Stimulated activated memory B cell treated with anti-CD40 and anti-IgM and Interleukin-4, amounts not matched to agents 10 μg/mL and 1 μg/mL and 100 μg/mL, for 72 hours (primary cell): ENCODE results near the gene TAT.
"Not testable (repeated sequence)": the region's sequence is repeated elsewhere in the genome, so short reads cannot be mapped to it uniquely, and the experiment has no call there.

ENCODE experiments used
- ATAC-seq: fragments of 150-1000 bp; cut with Tn5 transposase; 2 replicates; pipeline ENCODE4 v1.10.0; 2021
- H3K27ac Mint-ChIP-seq: one replicate; pipeline ENCODE4 v1.8.0; 2022; ENCODE audit warnings: mild to moderate bottlenecking, mixed read lengths
- H3K27me3 Mint-ChIP-seq: one replicate; pipeline ENCODE4 v1.8.0; 2022; ENCODE audit warnings: mixed read lengths
- H3K36me3 Mint-ChIP-seq: one replicate; pipeline ENCODE4 v1.8.0; 2022; ENCODE audit warnings: mixed read lengths
- H3K4me1 Mint-ChIP-seq: one replicate; pipeline ENCODE4 v1.8.0; 2022; ENCODE audit warnings: mixed read lengths
- H3K4me3 Mint-ChIP-seq: one replicate; pipeline ENCODE4 v1.8.0; 2022; ENCODE audit warnings: mild to moderate bottlenecking, moderate library complexity, mixed read lengths
- H3K9me3 Mint-ChIP-seq: one replicate; pipeline ENCODE4 v1.8.0; 2022; ENCODE audit warnings: mixed read lengths

Gene TAT

DNA sequence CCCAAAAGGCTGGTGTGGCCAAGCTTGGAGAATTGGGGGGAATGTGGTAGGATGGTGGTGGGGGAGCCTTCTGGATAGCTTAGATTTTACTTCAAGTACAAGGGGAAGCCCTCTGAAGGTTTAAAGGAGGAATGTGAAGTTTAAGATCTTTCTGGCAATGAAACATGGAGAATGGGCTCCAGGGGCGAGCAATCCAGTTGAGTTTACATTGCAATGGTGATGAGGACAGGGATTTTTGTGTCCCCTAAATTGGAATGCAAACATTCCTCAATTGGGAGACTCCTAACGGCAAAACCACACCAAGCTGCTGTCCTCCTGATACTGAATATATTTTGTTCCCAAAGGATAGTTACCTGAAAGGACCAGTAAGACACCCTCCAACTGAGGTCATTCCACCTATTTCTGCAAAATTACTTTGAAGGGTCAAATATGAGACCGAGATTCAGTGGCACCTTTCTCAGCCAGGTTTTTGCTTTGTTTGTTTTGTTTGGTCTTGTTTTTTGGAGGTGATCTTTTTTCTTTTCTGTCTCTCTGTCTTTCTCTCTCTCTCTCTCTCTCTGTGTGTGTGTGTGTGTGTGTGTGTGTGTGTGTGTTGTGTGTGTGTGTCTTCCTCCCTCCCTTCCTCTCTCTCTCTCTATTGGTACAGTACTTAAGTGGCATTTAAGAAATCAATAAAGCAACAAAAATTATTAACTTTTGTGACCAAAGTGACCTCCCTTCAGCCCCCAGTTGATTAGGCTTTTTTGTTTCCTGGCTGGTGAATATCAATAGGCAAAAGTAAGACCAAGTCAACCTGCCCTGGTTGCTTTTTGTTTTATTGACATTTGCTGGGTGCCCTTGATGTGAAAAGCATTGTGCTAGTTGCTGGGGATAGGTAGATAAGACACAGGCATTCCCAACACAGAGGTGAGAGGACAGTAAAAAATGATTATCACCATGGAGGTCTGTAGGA lies 16.4 kb upstream of the TAT start:
- H3K9me3 Mint-ChIP-seq: no peaks in the 10 kb centered on the region
- H3K4me3 Mint-ChIP-seq: no peak overlapping the region
- H3K27me3 Mint-ChIP-seq: peaks cover 39% of the 10 kb centered on the region
- no peaks in the 10 kb centered on the region for H3K36me3 Mint-ChIP-seq
- H3K4me1 Mint-ChIP-seq: no peaks in the 10 kb centered on the region
- no peak for ATAC-seq
- peak overlapping the region; percentile 35 for H3K27ac Mint-ChIP-seq

DNA sequence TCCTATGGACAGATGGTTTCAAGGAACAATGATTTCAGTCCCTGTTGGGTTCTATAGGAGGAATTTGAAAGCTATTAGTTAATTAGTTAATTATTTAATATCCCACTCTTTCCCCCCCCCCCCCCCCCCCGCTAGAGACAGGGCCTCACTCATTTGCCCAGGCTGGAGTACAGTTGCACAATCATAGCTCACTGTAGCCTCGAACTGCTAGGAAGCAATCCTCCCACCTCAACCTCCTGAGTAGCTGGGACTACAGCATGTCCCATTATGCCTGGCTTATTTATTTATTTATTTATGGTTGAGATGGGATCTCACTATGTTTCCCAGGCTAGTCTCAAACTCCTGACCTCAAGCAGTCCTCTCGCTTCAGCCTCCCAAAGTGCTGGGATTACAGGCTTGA lies 15.0 kb upstream of the TAT start:
- peaks cover 38% of the 10 kb centered on the region for H3K27me3 Mint-ChIP-seq
- ATAC-seq: no peak
- H3K9me3 Mint-ChIP-seq: no peaks in the 10 kb centered on the region
- H3K4me3 Mint-ChIP-seq: no peak overlapping the region
- H3K4me1 Mint-ChIP-seq: peaks cover 9% of the 10 kb centered on the region
- no peaks in the 10 kb centered on the region for H3K36me3 Mint-ChIP-seq
- no peak overlapping the region for H3K27ac Mint-ChIP-seq

DNA sequence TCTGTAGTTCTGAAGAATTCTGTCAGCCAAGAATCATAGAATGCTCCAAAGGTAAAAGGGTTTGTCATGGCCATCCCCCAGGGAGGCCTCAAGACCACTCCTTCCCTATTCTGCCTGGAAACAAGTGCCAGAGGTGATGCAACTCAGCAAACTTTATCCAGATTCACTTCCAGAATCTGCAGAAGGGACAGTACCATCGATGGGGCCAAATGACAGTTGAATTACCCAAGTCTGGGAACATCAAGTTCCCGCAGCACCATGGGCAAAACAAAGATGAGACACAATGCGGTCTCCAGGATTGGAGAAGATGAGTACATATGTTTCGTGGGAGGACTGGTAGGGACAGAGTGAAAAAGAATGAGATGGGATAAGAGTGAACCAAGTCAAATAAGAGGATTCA lies 13.7 kb upstream of the TAT start:
- ATAC-seq: no peak
- H3K27me3 Mint-ChIP-seq: peaks cover 29% of the 10 kb centered on the region
- H3K9me3 Mint-ChIP-seq: no peaks in the 10 kb centered on the region

DNA sequence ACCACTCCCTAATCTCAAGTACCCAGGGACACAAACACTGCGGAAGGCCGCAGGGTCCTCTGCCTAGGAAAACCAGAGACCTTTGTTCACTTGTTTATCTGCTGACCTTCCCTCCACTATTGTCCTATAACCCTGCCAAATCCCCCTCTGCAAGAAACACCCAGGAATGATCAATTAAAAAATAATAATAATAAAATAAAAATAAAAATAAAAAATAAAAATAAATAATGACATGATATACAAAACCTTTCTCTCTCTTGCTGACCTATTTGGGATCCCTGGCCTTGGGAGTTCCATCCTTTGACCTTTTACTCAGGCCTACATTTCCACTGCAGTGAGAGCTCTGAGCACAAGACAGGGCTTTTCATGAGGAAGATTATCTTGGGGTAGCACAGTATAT lies 13.2 kb upstream of the TAT start:
- not testable (repeated sequence) for H3K27ac Mint-ChIP-seq, ATAC-seq
- H3K27me3 Mint-ChIP-seq: peaks cover 29% of the 10 kb centered on the region

More for the DNA sequence above, 13.7 kb upstream of the TAT start:
- H3K4me3 Mint-ChIP-seq: no peak overlapping the region
- no peak overlapping the region for H3K27ac Mint-ChIP-seq
- peaks cover 12% of the 10 kb centered on the region for H3K4me1 Mint-ChIP-seq
- no peaks in the 10 kb centered on the region for H3K36me3 Mint-ChIP-seq

DNA sequence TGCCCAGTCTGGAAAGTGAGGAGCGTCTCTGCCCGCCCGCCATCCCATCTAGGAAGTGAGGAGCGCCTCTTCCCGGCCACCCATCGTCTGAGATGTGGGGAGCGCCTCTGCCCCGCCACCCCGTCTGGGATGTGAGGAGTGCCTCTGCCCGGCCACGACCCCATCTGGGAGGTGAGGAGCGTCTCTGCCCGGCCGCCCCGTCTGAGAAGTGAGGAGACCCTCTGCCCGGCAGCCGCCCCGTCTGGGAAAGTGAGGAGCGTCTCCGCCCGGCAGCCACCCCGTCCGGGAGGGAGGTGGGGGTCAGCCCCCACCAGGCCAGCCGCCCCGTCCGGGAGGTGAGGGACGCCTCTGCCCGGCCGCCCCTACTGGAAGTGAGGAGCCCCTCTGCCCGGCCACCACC lies 12.4 kb upstream of the TAT start:
- not testable (repeated sequence) for H3K27ac Mint-ChIP-seq, H3K9me3 Mint-ChIP-seq, H3K4me3 Mint-ChIP-seq, H3K36me3 Mint-ChIP-seq, ATAC-seq
- Mint-ChIP-seq H3K4me1 (peaks cover 20% of the 10 kb centered on the region), H3K27me3 (peaks cover 29% of the 10 kb centered on the region)

More for the DNA sequence above, 13.2 kb upstream of the TAT start:
- H3K4me1 Mint-ChIP-seq: peaks cover 17% of the 10 kb centered on the region
- not testable (repeated sequence) for H3K9me3 Mint-ChIP-seq, H3K36me3 Mint-ChIP-seq, H3K4me3 Mint-ChIP-seq

DNA sequence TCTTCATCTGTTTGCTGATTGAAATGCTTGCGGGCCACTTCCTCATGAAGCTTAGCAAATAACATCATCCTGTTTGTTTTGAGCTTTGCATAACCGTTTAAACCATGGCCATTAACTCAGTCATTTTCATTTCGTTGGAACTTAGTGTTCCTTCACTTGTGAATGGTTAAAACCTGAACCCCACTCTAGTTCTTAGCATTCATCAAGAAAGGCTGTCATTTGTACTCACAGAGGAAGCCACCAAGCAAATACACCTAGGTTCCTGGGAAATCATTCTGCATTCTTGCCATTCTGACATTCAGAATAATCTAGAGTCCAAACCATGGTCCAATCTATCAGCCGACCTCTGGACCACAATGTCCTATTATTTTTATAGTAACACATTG lies 8.4 kb upstream of the TAT start:
- ATAC-seq: no peak
- Mint-ChIP-seq H3K36me3 (no peaks in the 10 kb centered on the region), H3K4me1 (peaks cover 21% of the 10 kb centered on the region), H3K27me3 (peaks cover under 1% of the 10 kb centered on the region), H3K27ac (peak overlapping the region; percentile 3), H3K4me3 (no peak overlapping the region), H3K9me3 (no peaks in the 10 kb centered on the region)

DNA sequence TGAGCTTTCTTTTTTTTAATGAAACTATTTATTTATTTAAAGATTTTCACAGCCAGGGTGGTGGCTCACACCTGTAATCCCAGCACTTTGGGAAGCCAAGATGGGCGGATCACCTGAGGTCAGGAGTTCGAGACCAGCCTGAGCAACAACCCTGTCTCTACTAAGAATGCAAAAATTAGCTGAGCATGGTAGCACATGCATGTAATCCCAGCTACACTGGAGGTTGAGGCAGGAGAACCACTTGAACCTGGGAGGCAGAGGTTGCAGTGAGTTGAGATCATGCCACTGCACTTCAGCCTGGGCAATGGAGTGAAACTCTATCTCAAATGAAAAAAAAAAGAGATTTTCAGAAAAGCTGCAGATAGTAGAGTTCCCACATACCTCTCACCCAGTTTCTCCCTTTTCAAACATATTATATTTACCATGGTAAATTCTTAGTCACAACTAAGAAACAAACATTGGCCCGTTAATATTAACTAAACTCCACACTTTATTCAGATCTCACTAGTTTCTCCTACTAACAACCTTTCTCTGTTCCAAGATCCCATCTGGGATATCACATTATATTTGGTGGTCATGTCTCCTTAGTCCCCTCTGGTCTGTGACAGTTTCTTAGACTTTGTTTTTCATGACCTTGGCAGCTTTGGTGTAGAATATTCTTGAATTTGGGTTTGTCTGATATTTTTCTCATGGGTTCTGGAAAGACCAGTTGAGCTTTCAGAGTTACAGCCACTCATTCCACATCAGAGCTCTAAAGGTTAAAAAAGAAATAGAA lies 7.8 kb upstream of the TAT start:
- peak overlapping the region; percentile 3 for H3K27ac Mint-ChIP-seq
- ATAC-seq: no peak
- no peaks in the 10 kb centered on the region for H3K36me3 Mint-ChIP-seq
- H3K4me3 Mint-ChIP-seq: no peak overlapping the region
- H3K4me1 Mint-ChIP-seq: peaks cover 25% of the 10 kb centered on the region
- H3K9me3 Mint-ChIP-seq: no peaks in the 10 kb centered on the region
- no peaks in the 10 kb centered on the region for H3K27me3 Mint-ChIP-seq

DNA sequence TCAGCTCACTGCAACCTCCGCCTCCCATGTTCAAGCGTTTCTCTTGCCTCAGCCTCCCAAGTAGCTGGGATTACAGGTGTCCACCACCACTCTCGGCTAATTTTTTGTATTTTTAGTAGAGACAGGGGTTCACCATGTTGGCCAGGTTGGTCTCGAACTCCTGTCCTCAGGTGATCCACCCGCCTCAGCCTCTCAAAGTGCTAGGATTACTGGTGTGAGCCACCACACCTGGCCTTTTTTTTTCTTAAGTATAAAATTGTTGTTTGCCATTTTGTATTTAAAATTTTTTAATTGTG lies 5.6 kb upstream of the TAT start:
- H3K36me3 Mint-ChIP-seq, H3K4me3 Mint-ChIP-seq, H3K27me3 Mint-ChIP-seq, H3K9me3 Mint-ChIP-seq, ATAC-seq, H3K27ac Mint-ChIP-seq: not testable (repeated sequence)
- H3K4me1 Mint-ChIP-seq: peaks cover 22% of the 10 kb centered on the region

DNA sequence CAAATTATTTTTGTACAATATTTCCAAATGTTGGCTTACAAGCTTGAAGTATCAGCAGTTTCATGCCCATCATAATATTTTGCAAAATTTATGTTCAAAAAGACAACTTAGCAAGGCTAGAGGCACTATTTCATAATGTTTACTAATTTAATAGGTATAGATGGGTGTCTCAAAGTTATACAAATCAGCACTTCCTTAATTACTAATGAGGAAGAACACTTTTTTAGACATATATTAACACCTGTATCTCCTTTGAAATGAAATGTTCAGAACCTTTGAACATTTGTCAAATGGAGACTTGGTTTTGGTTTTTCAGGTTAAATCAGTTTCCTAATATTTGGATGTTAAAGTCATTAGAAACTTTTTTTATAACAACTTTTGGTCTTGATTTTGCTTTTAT lies 2.2 kb downstream of the TAT start:
- Mint-ChIP-seq H3K27me3 (no peaks in the 10 kb centered on the region), H3K36me3 (no peaks in the 10 kb centered on the region), H3K4me1 (no peaks in the 10 kb centered on the region), H3K9me3 (no peaks in the 10 kb centered on the region), H3K4me3 (no peak overlapping the region), H3K27ac (no peak overlapping the region)
- no peak for ATAC-seq

DNA sequence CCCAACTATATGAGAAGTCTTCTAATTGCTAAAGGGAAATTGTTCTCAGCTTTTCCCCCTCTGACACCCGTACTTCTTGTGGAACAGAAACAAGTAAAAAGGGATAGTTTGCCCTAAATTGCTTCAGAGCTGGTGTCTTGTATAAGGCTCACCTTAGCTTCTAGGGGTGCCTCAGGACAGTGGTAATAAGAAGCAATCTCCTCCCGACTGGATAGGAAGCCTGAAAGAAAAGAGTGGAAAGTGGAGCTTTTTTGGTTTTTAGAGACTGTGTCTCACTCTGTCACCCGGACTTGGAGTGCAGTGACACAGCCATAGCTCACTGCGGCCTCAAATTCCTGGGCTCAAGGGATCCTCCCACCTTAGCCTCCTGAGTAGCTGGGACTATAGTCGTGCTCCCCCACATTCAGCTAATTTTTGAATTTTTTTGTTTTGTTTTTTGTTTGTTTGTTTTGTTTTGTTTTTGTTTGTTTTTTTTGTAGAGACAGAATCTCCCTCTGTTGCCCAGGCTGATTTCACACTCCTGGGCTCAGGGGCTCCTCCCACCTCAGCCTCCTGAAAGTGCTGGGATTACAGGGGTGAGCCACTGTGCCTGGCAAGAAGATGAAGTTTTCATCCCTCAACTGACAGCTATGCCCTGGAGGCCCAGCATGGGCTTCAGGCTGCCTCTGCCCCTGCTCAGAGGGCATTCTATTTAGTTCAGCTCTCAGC lies 3.4 kb downstream of the TAT start:
- Mint-ChIP-seq H3K4me3 (no peak overlapping the region), H3K9me3 (no peaks in the 10 kb centered on the region), H3K4me1 (peaks cover 1% of the 10 kb centered on the region), H3K27me3 (no peaks in the 10 kb centered on the region), H3K36me3 (no peaks in the 10 kb centered on the region), H3K27ac (no peak overlapping the region)
- no peak for ATAC-seq

DNA sequence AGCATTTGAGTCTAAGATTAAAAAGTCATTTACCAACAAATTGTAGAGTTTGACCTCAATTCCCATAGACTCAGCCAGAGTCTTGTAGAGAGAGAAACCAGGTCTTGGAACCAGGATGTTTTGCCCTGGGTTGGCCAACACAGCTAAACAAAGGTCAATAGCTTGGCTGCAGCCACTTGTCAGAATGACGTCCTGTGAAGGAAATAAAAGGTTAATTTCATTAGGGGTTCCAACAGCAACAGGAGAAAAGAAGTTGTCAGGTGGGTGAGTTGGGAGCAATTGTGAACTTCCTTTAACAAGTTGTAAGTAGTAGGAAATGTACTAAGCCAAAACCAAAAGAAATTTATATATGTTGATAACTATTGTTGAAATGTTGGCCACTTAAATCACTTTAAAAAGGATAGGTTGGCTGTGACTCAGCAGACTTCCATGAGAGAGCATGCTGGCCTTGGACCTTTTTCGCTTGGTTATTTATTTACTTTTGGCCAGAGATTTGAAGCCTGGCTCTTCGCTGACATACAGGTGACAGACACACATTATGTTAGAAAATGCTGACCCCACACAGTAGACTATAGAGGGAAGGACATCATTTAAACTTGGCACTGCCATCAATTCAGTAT lies 4.3 kb downstream of the TAT start:
- H3K27me3 Mint-ChIP-seq: no peaks in the 10 kb centered on the region
- no peak overlapping the region for H3K4me3 Mint-ChIP-seq
- H3K27ac Mint-ChIP-seq: no peak overlapping the region
- ATAC-seq: no peak
- no peaks in the 10 kb centered on the region for H3K36me3 Mint-ChIP-seq
- H3K9me3 Mint-ChIP-seq: no peaks in the 10 kb centered on the region
- H3K4me1 Mint-ChIP-seq: peaks cover 5% of the 10 kb centered on the region

DNA sequence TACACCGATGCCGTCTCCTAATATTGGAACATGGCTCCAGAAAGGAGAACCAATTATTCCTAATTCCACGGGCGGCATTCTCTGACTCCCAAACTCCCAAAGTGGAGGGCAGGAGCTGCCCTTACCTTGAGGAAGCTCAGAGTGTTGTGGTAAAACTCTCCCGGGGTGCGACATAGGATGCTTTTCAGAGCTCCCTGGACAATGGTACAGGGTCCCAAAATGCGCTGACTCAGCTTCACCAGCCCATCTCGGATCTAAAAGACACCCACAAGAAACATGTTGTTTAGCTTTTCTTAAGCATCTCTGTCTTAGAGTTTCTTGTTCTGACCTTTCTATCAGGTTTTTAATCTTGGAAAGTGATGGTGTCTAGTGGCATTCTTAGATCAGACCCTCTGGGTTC lies 6.7 kb downstream of the TAT start:
- Mint-ChIP-seq H3K27ac (no peak overlapping the region), H3K36me3 (no peaks in the 10 kb centered on the region), H3K4me3 (no peak overlapping the region), H3K4me1 (peaks cover 27% of the 10 kb centered on the region), H3K27me3 (no peaks in the 10 kb centered on the region), H3K9me3 (no peaks in the 10 kb centered on the region)
- ATAC-seq: no peak

DNA sequence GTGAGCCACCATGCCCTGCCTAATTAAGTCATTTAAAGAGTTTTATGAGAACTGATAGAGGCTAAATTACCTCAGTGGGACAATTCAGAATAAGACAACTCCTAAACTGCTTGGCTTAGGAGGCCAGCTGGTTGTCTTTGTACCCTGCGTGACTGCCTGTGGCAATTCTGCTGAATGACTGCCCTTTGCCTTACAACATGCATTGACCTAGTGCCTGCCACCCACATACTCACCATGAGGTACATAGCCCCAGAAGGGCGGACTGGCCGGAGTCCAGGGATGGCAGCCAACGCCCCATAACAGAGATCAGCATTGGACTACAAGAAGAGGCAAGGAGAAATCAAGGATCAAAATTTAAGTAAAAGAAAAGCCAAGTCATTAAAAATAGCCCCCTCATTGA lies 7.3 kb downstream of the TAT start:
- Mint-ChIP-seq H3K36me3 (no peaks in the 10 kb centered on the region), H3K4me3 (no peak overlapping the region), H3K9me3 (no peaks in the 10 kb centered on the region), H3K27me3 (no peaks in the 10 kb centered on the region), H3K4me1 (peaks cover 33% of the 10 kb centered on the region), H3K27ac (no peak overlapping the region)
- ATAC-seq: no peak

DNA sequence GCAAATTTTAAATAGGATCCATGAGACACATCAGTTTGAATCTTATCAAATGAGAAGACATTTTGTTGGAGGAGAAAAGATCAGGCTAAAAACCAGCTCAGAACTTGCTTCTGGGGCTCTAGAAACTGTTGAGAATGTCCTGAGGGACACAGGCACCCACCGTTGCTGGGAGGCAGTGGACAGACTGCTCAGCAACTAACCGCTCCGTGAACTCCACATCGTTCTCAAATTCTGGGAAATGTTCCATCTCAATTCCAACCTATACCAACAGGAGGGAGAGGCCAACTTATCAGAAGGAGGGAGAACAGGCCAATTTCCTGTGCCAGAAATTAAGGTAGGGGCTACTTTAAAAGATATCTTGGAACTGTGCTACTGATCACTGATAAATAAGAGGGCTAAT lies 8.3 kb downstream of the TAT start:
- H3K4me1 Mint-ChIP-seq: peaks cover 41% of the 10 kb centered on the region

DNA sequence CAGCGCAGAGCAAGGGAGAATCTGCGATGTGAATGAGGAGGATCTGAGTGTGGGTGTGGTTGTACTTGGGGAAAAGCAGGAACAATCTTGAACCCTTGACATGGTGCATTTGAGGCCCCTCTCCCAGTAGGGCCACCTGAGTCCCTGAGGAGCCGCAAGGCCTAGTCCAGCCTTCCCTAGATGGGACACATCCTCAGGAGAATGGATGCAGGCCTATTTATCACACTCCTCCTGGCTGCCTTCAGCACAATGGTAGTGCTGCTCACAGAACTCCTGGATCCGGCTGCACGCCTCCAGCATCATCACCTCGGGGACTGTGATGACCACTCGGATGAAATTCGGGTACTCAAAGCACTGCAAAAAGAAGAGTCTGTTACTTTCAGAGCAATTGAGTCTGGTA lies 9.0 kb downstream of the TAT start:
- no peaks in the 10 kb centered on the region for H3K36me3 Mint-ChIP-seq
- ATAC-seq: no peak
- H3K27ac Mint-ChIP-seq: no peak overlapping the region

More for the DNA sequence above, 8.3 kb downstream of the TAT start:
- H3K36me3 Mint-ChIP-seq: no peaks in the 10 kb centered on the region
- no peak overlapping the region for H3K4me3 Mint-ChIP-seq
- no peaks in the 10 kb centered on the region for H3K27me3 Mint-ChIP-seq
- no peak for ATAC-seq
- no peak overlapping the region for H3K27ac Mint-ChIP-seq
- H3K9me3 Mint-ChIP-seq: peaks cover 3% of the 10 kb centered on the region

More for the DNA sequence above, 9.0 kb downstream of the TAT start:
- peaks cover 3% of the 10 kb centered on the region for H3K9me3 Mint-ChIP-seq
- no peaks in the 10 kb centered on the region for H3K27me3 Mint-ChIP-seq
- H3K4me3 Mint-ChIP-seq: no peak overlapping the region
- peaks cover 41% of the 10 kb centered on the region for H3K4me1 Mint-ChIP-seq
